GM19463 (cell line): ENCODE results near the gene AGAP3.

Source experiments
- ATAC-seq: cut with Tn5 transposase; IDR thresholded peaks from one replicate; pipeline ENCODE4 v1.9.1; 2021; ENCODE audit warnings: mild to moderate bottlenecking, moderate library complexity; ENCODE audit not compliant: unreplicated experiment

The AGAP3 gene

GRCh38 chr7:151122796-151123157 is 36.5 kb downstream of the AGAP3 start:
- no peak for ATAC-seq

- no peak for ATAC-seq
Measured at GRCh38 chr7:151123158-151123821, 37.0 kb downstream of the AGAP3 start.

- peak; percentile 95 for ATAC-seq
Measured at GRCh38 chr7:151123822-151124464, 37.7 kb downstream of the AGAP3 start.

GRCh38 chr7:151124481-151124880 is 38.2 kb downstream of the AGAP3 start:
- ATAC-seq: no peak

GRCh38 chr7:151124899-151125399 is 38.7 kb downstream of the AGAP3 start:
- ATAC-seq: no peak

- ATAC-seq: no peak
Measured at GRCh38 chr7:151125470-151125845, 39.2 kb downstream of the AGAP3 start.

- no peak for ATAC-seq
Measured at GRCh38 chr7:151125846-151126481, 39.7 kb downstream of the AGAP3 start.

GRCh38 chr7:151126491-151127137 is 40.3 kb downstream of the AGAP3 start:
- ATAC-seq: no peak

- ATAC-seq: no peak
Measured at GRCh38 chr7:151128144-151128543, 41.9 kb downstream of the AGAP3 start.

GRCh38 chr7:151128716-151129115 is 42.4 kb downstream of the AGAP3 start:
- ATAC-seq: no peak

- no peak for ATAC-seq
Measured at GRCh38 chr7:151129117-151129959, 43.1 kb downstream of the AGAP3 start.

- ATAC-seq: no peak
Measured at GRCh38 chr7:151129960-151130591, 43.8 kb downstream of the AGAP3 start.

GRCh38 chr7:151130741-151131157 is 44.5 kb downstream of the AGAP3 start:
- ATAC-seq: no peak

GRCh38 chr7:151131224-151131591 is 44.9 kb downstream of the AGAP3 start:
- no peak for ATAC-seq

- no peak for ATAC-seq
Measured at GRCh38 chr7:151131592-151132293, 45.5 kb downstream of the AGAP3 start.

GRCh38 chr7:151132461-151133205 is 46.4 kb downstream of the AGAP3 start:
- ATAC-seq: no peak

GRCh38 chr7:151133266-151133985 is 47.2 kb downstream of the AGAP3 start:
- no peak for ATAC-seq

GRCh38 chr7:151133986-151134742 is 47.9 kb downstream of the AGAP3 start:
- no peak for ATAC-seq
